H9 (cell line): ENCODE data around the gene LINC01488. TPM values are rescaled to one million over a fixed set of nuclear protein-coding genes. Genes with fewer than 3 reads are reported as not detected.

Experiments used
- DNase-seq: peaks from one replicate; pipeline ENCODE4 v3.0.0-alpha.2; 2017
- H2AFZ ChIP-seq: one replicate; pipeline ENCODE4 v1.6.1; 2013; ENCODE audit warnings: mild to moderate bottlenecking, low read length, control low read depth, moderate library complexity
- H2AK5ac ChIP-seq: 2 replicates; pipeline ENCODE4 v1.6.1; 2013; ENCODE audit warnings: low read length, control low read depth, mixed read lengths; ENCODE audit not compliant: insufficient read length
- H2BK120ac ChIP-seq: one replicate; pipeline ENCODE4 v1.6.1; 2013; ENCODE audit warnings: low read depth, mild to moderate bottlenecking, low read length, control low read depth, inconsistent platforms; ENCODE audit not compliant: poor library complexity, severe bottlenecking
- H2BK12ac ChIP-seq: 2 replicates; pipeline ENCODE4 v1.6.1; 2013; ENCODE audit warnings: low read length, control low read depth, mixed read lengths, low read depth; ENCODE audit not compliant: insufficient read length
- H2BK15ac ChIP-seq: 2 replicates; pipeline ENCODE4 v1.6.1; 2013; ENCODE audit warnings: low read depth, low read length, control low read depth
- H2BK20ac ChIP-seq: one replicate; pipeline ENCODE4 v1.6.1; 2013; ENCODE audit warnings: low read depth, mild to moderate bottlenecking, low read length, control low read depth, inconsistent platforms; ENCODE audit not compliant: poor library complexity, severe bottlenecking
- H2BK5ac ChIP-seq: 2 replicates; pipeline ENCODE4 v1.6.1; 2013; ENCODE audit warnings: low read length, control low read depth, mixed read lengths; ENCODE audit not compliant: insufficient read length
- H3K14ac ChIP-seq: 2 replicates; pipeline ENCODE4 v1.6.1; 2013; ENCODE audit warnings: low read length, control low read depth; ENCODE audit not compliant: insufficient read depth
- H3K18ac ChIP-seq: 2 replicates; pipeline ENCODE4 v1.6.1; 2013; ENCODE audit warnings: low read depth, mild to moderate bottlenecking, mixed read lengths, low read length, control low read depth; ENCODE audit not compliant: insufficient read length
- H3K23ac ChIP-seq: 2 replicates; pipeline ENCODE4 v1.6.1; 2013; ENCODE audit warnings: low read length, control low read depth, mixed read lengths, low read depth; ENCODE audit not compliant: insufficient read length
- H3K23me2 ChIP-seq: 2 replicates; pipeline ENCODE4 v1.6.1; 2013; ENCODE audit warnings: low read depth, mild to moderate bottlenecking, mixed read lengths, low read length, control low read depth; ENCODE audit not compliant: insufficient read length, poor library complexity, severe bottlenecking
- H3K27ac ChIP-seq: 2 replicates; pipeline ENCODE4 v1.5.1; 2013; ENCODE audit warnings: low read length, control low read depth, mixed read lengths, low read depth; ENCODE audit not compliant: insufficient read length
- H3K27me3 ChIP-seq: 2 replicates; pipeline ENCODE4 v1.6.1; 2013; ENCODE audit warnings: low read length, control low read depth, inconsistent platforms; ENCODE audit not compliant: insufficient read depth
- H3K4ac ChIP-seq: 2 replicates; pipeline ENCODE4 v1.6.1; 2013; ENCODE audit warnings: low read depth, mild to moderate bottlenecking, control low read depth, inconsistent platforms, low read length, moderate library complexity
- H3K4me1 ChIP-seq: 2 replicates; pipeline ENCODE4 v1.6.1; 2013; ENCODE audit warnings: low read length, control low read depth, inconsistent platforms; ENCODE audit not compliant: insufficient read depth
- H3K4me2 ChIP-seq: 2 replicates; pipeline ENCODE4 v1.6.1; 2013; ENCODE audit warnings: low read length, control low read depth, mixed read lengths; ENCODE audit not compliant: insufficient read length, insufficient read depth
- H3K56ac ChIP-seq: 2 replicates; pipeline ENCODE4 v1.6.1; 2013; ENCODE audit warnings: low read depth, mild to moderate bottlenecking, mixed read lengths, low read length, control low read depth; ENCODE audit not compliant: insufficient read length
- H3K79me1 ChIP-seq: 2 replicates; pipeline ENCODE4 v1.6.1; 2013; ENCODE audit warnings: low read depth, mild to moderate bottlenecking, moderate library complexity, low read length, control low read depth, inconsistent platforms; ENCODE audit not compliant: insufficient read depth, poor library complexity, severe bottlenecking
- H3K79me2 ChIP-seq: 2 replicates; pipeline ENCODE4 v1.6.1; 2013; ENCODE audit warnings: low read length, control low read depth, inconsistent platforms; ENCODE audit not compliant: insufficient read depth
- H3K9ac ChIP-seq: 2 replicates; pipeline ENCODE4 v1.6.1; 2013; ENCODE audit warnings: low read length, control low read depth, mixed read lengths; ENCODE audit not compliant: insufficient read length; ENCODE audit errors: extremely low read depth
- H3K9me3 ChIP-seq: one replicate; pipeline ENCODE4 v1.6.1; 2013; ENCODE audit warnings: low read depth, low read length, inconsistent platforms; ENCODE audit not compliant: control insufficient read depth
- H3T11ph ChIP-seq: one replicate; pipeline ENCODE4 v1.6.1; 2013; ENCODE audit warnings: mild to moderate bottlenecking, low read length, control low read depth, inconsistent platforms
- H4K20me1 ChIP-seq: one replicate; pipeline ENCODE4 v1.6.1; 2013; ENCODE audit not compliant: control insufficient read depth, insufficient read length, insufficient read depth
- H4K5ac ChIP-seq: 2 replicates; pipeline ENCODE4 v1.6.1; 2013; ENCODE audit warnings: low read depth, mild to moderate bottlenecking, mixed read lengths, low read length, control low read depth; ENCODE audit not compliant: insufficient read length
- H4K8ac ChIP-seq: replicated peaks from 2 replicates; pipeline ENCODE4 v1.6.1; 2013; ENCODE audit warnings: low read length, control low read depth, mixed read lengths, low read depth; ENCODE audit not compliant: insufficient read length
- H4K91ac ChIP-seq: 2 replicates; pipeline ENCODE4 v1.6.1; 2013; ENCODE audit warnings: low read depth, mild to moderate bottlenecking, moderate library complexity, mixed read lengths, low read length, control low read depth; ENCODE audit not compliant: insufficient read length
- H3K27ac Mint-ChIP-seq, 3 experiments: 2 replicates in 2 of 3; 3 replicates in 1 of 3; pipeline ENCODE4 v1.8.0; 2020 to 2021; ENCODE audit warnings: mixed read lengths in 3 of 3, mild to moderate bottlenecking in 1 of 3, moderate library complexity in 1 of 3
- H3K27me3 Mint-ChIP-seq: 2 replicates; pipeline ENCODE4 v1.8.0; 2021; ENCODE audit warnings: low read depth, mild to moderate bottlenecking, moderate library complexity, mixed read lengths
- H3K36me3 Mint-ChIP-seq, 3 experiments: 2 replicates in 2 of 3; 3 replicates in 1 of 3; pipeline ENCODE4 v1.8.0; 2020 to 2021; ENCODE audit warnings: low read depth in 3 of 3, mixed read lengths in 3 of 3; ENCODE audit not compliant: insufficient read depth in 1 of 3
- H3K4me1 Mint-ChIP-seq, 2 experiments: 2 replicates each; pipeline ENCODE4 v1.8.0; 2020; ENCODE audit warnings: mixed read lengths in 2 of 2
- H3K4me3 Mint-ChIP-seq, 2 experiments: 2 replicates in 1 of 2; 3 replicates in 1 of 2; pipeline ENCODE4 v1.8.0; 2020 to 2021; ENCODE audit warnings: mild to moderate bottlenecking in 2 of 2, mixed read lengths in 2 of 2, moderate library complexity in 1 of 2
- H3K9me3 Mint-ChIP-seq, 2 experiments: 2 replicates in 1 of 2; 3 replicates in 1 of 2; pipeline ENCODE4 v1.8.0; 2020; ENCODE audit warnings: mild to moderate bottlenecking in 2 of 2, mixed read lengths in 2 of 2, moderate library complexity in 1 of 2
- WGBS: extraction: QIAGEN DNeasy Blood & Tissue Kit; methylation state at CpG from one replicate; pipeline ENCODE4 v1.1.7; 2013; ENCODE audit warnings: missing lambda C conversion rate, low lambda C conversion rate, mixed read lengths; ENCODE audit not compliant: insufficient read length; ENCODE audit errors: extremely low coverage; 5-methylcytosine and 5-hydroxymethylcytosine counted together
- total RNA-seq: library from RNA; stranded (reverse); gene quantifications from 2 replicates; pipeline ENCODE4 v1.2.1, GENCODE V29; 2021
- TF ChIP-seq, protein P1 (sequence below): fragments of 200-600 bp; sonication (generic); conservative IDR thresholded peaks from 3 replicates; pipeline ENCODE4 v1.8.0; 2021; ENCODE audit warnings: antibody characterized with exemption, mild to moderate bottlenecking

LINC01488 gene
- total RNA-seq, 1 experiment from 2014 or later = not detected

DNA sequence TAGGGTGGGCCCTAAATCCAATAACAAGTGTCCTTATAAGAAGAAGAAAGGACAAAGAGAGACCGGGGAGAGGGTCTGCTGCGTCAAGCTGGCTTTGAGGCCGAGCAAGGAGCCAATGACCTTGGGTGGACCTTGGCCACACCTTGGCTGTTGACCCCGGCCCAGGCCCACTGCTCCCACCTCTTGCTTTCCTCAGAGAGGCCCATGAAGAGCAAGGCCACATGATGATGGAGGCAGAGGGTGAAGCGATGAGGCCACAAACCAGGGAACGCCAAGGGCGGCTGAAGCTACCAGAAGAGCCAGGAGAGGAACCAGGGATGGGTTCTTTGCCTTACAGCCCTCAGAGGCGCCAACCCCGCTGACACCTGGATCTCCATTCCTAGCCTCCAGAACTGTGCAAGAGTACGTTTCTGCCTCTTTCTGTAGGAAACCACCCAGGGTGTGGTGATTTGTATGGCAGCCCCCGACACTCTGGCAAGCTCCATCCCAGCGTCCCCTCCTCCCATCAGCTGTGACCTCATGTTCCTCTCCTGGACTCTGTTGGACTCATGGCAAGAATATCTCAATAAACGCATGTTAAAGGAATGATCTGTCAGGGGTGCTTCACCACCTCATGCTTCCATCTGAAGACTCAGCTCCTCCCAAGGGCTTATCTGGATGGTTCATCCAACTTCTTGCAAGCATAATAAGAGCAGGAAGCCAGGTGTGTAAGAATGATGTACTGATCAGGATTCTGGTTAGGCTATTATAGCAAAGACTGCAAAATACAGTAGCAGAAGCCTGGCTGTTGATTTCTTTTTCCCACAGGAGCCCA lies 41.6 kb upstream of the LINC01488 start:
- no peaks in the 10 kb centered on the region; a peak in 1 of 7 replicates for H3K36me3 Mint-ChIP-seq
- H3K79me1 ChIP-seq = no peaks in the 10 kb centered on the region
- no peak overlapping the region for H2BK5ac ChIP-seq
- no peaks in the 10 kb centered on the region for H3K23me2 ChIP-seq
- WGBS = no CpG with 5 or more reads among the region's 13 CpGs
- H4K5ac ChIP-seq = no peak overlapping the region
- H3K27me3 Mint-ChIP-seq = peaks cover 8% of the 10 kb centered on the region
- peaks cover 7% of the 10 kb centered on the region; the same call in 1 of the 2 replicates for H3K4me1 ChIP-seq
- no peak overlapping the region for H3K14ac ChIP-seq
- H2BK120ac ChIP-seq = no peak overlapping the region
- H3K56ac ChIP-seq = no peak overlapping the region
- H3K79me2 ChIP-seq = no peaks in the 10 kb centered on the region
- no peak overlapping the region for H3K4me2 ChIP-seq
- no peak overlapping the region for H3K4ac ChIP-seq
- DNase-seq = no peak
- peaks cover 68 to 70% of the 10 kb centered on the region in 2 experiments for H3K4me1 Mint-ChIP-seq
- no peak overlapping the region; a peak in 1 of 7 replicates for H3K27ac Mint-ChIP-seq
- no peak overlapping the region for H2AFZ ChIP-seq
- no peak overlapping the region for H3K9ac ChIP-seq
- no peaks in the 10 kb centered on the region for H3K9me3 ChIP-seq
- no peaks in the 10 kb centered on the region for H3K27me3 ChIP-seq
- peaks cover 4% of the 10 kb centered on the region for H4K20me1 ChIP-seq
- peak overlapping the region; percentile 4 for H3K18ac ChIP-seq
- H4K91ac ChIP-seq = peak overlapping the region; percentile 7
- TF ChIP-seq, protein P1, sequence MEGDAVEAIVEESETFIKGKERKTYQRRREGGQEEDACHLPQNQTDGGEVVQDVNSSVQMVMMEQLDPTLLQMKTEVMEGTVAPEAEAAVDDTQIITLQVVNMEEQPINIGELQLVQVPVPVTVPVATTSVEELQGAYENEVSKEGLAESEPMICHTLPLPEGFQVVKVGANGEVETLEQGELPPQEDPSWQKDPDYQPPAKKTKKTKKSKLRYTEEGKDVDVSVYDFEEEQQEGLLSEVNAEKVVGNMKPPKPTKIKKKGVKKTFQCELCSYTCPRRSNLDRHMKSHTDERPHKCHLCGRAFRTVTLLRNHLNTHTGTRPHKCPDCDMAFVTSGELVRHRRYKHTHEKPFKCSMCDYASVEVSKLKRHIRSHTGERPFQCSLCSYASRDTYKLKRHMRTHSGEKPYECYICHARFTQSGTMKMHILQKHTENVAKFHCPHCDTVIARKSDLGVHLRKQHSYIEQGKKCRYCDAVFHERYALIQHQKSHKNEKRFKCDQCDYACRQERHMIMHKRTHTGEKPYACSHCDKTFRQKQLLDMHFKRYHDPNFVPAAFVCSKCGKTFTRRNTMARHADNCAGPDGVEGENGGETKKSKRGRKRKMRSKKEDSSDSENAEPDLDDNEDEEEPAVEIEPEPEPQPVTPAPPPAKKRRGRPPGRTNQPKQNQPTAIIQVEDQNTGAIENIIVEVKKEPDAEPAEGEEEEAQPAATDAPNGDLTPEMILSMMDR = no peak
- H2AK5ac ChIP-seq = no peak overlapping the region
- no peak overlapping the region for H3T11ph ChIP-seq
- no peak overlapping the region for H3K23ac ChIP-seq
- peaks cover 0 to 3% of the 10 kb centered on the region in 2 experiments; a peak in 1 of 5 replicates for H3K9me3 Mint-ChIP-seq
- H2BK12ac ChIP-seq = peak overlapping the region; percentile 56
- no peak overlapping the region for H2BK15ac ChIP-seq
- H2BK20ac ChIP-seq = no peak overlapping the region
- no peak overlapping the region for H4K8ac ChIP-seq
- no peak overlapping the region for H3K27ac ChIP-seq
- H3K4me3 Mint-ChIP-seq = no peak overlapping the region
